GM19372 (cell line): ENCODE data around the gene CUX1.
"Not testable (repeated sequence)": the region's sequence is repeated elsewhere in the genome, so short reads cannot be mapped to it uniquely, and the experiment has no call there.

ENCODE experiments used
- ATAC-seq: cut with Tn5 transposase; IDR thresholded peaks from one replicate; pipeline ENCODE4 v1.9.1; 2021; ENCODE audit warnings: mild to moderate bottlenecking, low read depth, moderate library complexity; ENCODE audit not compliant: unreplicated experiment

CUX1 gene

DNA sequence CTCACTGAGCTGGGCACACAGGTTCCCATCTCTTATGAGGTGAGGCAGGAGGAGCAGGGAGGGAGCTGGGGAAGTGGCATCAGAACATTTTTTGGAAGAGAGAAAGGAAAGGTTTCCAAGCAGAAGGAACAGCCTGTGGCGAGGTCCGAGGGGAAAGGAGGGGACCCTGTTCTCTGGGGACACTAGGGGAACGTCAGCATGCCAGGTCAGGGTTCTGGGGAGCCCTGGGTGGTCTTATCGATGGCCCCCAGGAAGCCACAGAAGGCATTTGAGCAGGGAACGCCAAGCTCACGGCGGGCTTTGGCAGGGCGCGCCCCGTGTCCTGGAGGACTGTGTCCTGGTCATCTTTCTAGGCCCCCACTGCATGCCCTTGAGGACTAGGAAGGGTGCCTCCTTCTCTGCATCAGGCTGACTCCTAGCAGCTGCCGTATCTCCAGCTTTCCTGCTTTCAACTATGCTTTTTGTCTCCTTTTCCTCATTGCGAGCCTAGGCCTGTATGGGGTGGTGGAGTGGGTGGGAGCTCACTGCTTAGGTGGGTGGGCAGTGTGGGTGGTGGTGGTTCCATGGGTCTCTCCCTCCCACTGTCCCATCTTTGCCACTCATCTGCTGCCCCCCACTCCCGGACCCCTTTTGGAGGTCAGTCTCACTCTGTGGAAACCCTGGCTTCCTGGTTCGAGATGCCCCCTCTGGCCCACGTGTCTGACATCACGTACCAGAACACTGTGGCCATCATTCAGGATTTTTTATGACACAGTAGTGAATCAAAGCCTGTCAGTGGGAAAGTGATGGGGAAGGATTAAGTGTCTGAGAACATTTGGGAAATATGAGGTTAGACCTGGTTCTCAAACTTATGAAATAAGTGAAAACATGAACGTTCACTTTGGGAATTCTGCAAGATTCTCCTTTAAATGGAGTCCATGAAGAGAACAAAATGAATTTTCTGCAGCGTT is 89.1 kb downstream of the CUX1 start:
- ATAC-seq: no peak

DNA sequence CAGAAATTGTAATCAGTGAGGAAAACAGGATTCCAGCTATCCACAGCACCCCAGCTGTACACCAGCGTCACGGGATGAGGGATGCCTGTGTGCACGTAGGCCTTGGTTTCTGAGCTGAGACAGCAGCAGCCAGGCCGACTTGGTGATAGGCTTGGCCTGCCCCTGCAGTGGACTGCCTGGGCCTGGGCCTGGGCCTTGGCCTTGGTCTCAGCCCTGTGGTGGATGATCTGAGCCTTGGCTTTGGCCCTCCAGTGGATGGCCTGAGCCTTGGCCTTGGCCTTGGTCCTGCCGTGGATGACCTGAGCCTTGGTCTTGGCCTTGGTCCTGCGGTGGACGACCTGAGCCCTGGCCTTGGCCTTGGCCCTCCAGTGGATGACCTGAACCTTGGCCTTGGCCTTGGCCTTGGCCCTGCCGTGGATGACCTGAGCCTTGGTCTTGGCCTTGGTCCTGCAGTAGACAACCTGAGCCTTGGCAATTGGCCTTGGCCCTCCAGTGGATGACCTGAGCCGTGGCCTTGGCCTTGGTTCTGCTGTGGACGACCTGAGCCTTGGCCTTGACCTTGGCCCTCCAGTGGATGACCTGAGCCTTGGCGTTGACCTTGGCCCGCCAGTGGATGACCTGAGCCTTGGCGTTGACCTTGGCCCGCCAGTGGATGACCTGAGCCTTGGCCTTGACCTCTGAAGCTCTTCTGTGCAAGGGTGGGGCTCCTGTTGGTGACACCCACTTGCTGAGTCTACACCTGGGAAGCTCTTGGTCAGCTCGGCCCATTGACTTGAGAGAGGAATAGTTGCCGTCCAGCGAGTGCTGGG is 93.8 kb downstream of the CUX1 start:
- no peak for ATAC-seq

- no peak for ATAC-seq
Observed at GRCh38 chr7:101911800-101912715, 94.6 kb downstream of the CUX1 start.

- ATAC-seq: no peak
Observed at GRCh38 chr7:101912716-101913110, 95.3 kb downstream of the CUX1 start.

DNA sequence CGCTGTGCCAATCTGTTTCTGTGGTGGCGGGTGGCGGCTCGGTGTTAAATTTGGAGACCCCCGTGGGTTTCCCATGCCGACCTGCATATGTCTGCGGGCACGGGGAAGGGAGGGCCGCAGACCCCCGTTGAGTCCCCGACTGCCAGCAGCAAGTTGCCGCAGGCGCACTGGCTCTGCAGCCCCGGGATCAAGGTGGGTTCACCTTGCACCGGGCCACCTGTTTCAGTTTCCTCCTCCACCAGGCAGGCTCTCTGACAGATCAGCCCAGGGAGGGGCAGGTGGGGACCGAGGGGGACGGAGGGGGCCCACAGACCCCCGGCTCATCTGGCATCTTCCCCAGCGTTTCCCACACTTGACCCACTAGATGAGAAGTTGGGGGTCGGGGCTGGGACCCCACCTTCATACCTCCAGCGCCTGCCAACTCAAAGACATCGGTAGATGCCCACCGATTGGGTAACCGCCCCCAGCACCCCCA is 95.9 kb downstream of the CUX1 start:
- ATAC-seq: no peak

DNA sequence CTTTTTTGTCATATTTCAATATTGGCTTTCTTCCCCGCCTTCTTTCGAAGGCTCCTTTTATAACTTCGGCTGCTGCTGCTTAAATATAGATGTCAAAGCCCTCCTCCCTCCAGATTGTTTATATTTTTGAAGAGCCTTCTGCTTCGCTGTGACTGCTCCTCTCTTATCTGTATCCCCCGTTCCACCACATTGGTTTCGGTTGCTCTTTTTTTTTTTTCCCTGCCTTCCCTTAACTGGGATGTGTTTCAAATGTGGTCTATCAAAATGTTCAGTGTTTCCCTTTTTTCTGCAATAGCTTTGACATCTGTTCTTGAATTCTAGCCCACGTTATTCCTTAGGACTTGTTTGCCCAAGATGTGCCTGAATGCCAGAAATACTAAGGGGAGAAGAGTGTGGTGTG is 96.4 kb downstream of the CUX1 start:
- no peak for ATAC-seq

DNA sequence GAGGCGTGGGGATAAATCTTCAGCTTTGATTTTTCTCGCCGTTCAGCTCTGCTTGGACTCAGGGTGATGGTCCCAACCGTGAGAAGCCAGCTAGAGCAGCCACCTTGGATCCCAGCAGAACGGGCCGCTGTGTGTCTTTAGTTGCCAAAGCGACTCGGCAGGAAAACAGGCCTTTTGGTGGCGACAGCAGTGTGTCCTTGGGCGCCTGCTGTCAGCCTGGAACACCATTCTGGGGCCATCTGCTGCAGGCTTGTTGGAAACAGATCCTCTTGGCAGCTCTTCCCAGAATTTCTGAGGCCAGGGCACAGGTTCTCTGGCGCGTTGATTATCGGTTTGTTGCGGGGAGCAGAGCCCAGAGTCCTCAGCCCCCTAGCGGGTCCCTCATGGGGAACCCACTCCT is 97.6 kb downstream of the CUX1 start:
- ATAC-seq: no peak

DNA sequence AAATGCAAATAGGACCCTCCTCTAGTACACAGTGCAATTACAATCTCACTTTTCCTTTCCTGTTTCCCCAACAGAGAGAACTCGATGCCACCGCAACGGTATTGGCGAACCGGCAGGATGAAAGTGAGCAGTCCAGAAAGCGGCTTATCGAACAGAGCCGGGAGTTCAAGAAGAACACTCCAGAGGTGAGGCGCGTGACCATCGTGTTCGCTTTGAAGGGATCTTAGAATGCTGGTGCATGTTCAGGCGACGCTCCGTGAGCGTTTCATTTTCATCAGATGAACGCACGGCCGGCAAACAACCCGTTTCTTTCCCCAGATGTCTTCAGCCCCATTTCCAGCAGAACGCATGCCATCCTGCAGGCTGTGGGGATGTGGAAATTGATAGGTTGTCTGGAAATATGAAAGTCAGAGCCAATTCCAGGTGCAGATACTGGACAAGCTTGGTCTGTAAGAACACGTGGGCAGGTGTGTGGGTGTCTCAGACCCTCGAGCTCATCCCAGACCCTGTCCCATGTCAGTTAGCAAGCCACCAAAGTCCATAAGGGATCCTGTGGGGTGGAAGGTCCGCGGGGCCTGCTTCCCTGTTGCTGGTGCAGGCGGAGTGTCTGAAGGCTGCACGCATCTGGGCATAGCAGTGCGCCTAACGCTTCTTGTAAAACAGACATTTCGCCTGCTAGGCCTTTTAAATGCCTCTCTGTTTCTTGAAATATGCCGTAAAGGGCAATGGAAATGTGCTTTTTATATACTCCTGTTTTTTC is 98.8 kb downstream of the CUX1 start:
- ATAC-seq: no peak

GRCh38 chr7:101916876-101917275 is 99.5 kb downstream of the CUX1 start:
- ATAC-seq: no peak

- no peak for ATAC-seq
Observed at GRCh38 chr7:101917566-101917965, 100.1 kb downstream of the CUX1 start.

DNA sequence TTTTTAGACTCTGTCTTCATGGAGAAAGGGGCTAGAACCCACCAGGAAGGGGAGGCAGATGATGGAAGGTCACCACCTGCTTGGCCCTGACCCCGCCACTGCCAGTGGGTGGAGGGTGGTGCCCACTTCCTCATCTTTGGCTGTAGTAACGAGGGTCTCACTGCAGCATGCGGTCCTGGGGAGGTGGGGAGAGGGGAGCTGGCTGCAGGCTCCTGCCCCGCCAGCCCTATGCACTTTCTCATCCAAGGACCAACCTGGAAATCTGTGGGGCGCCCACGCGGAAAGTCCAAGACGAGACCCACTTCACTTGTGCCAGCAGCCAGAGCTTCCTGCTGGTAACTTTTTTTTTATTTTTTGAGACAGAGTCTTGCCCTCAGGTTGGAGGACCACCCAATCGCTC is 101.0 kb downstream of the CUX1 start:
- no peak for ATAC-seq

- no peak for ATAC-seq
Observed at GRCh38 chr7:101919363-101920115, 102.1 kb downstream of the CUX1 start.

GRCh38 chr7:101921061-101921460 is 103.6 kb downstream of the CUX1 start:
- no peak for ATAC-seq

GRCh38 chr7:101921546-101922489 is 104.4 kb downstream of the CUX1 start:
- ATAC-seq: not testable (repeated sequence)

DNA sequence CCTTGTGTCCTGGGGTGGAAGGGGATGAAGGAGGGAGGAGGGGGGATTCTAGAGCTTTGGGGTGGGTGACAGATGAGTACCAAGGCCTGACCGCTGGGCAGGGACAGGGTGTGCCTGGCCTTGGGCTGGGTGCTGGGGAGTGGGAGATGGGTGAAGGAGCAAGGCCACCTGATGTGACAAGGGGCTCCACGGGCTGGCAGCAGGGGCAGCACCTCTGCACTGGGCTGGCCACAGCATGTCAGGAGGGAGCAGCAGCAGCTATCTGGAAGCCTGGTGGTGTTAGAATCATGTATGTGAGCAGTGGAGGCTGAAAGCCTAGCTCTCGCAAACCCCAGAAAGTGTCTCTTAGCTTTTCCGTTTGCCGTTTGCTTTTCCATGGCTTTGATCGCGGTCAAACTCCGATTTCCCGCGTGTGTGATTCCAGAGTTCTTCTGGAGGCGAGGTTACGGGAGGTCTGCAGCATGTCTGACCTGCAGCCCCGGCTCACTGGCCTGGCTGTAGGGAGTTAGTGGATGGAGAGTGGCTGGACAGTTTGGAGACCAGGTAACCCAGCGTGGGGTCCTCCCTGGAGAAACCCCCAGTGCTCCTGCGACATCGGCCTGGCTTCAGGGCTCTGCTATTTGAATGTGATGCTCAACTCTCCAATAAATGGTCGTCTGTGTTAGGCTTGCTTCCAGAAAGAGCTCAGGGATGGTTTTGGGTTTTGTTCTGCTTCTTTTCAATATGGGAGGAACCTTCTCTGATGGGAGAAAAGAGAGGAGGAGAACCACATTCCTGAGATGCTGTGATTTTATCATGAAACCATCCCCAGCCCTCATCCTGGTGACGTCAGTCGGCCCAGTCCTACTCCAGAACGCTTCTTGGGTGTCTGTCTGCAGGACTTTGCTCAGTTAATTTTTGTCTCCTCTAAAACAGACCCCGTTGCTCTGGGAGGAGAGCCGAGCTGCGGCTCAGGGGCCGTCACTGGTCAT is 105.5 kb downstream of the CUX1 start:
- no peak for ATAC-seq

GRCh38 chr7:101923602-101923985 is 106.2 kb downstream of the CUX1 start:
- no peak for ATAC-seq

DNA sequence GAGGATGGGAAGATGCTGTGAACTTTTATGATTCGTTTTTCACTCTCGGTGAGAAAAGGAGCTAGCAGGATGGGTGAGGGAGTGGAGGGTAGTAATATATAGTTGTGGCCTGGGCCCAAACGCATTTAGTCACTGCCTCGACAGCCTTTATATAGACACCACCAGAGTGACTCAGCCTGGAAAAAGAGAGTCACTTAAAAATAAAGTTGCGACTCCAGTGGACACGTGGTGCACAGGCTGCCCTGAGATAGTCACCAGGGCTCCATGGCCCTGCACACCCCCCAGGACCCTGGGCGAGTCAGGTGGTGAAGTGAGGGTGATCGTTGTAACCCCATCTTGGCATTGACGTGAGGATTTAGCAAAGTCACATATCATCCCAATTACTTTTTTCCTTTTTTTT is 106.7 kb downstream of the CUX1 start:
- no peak for ATAC-seq
